ENCODE measurements around the gene FKBP14. TPM values are rescaled to one million over a fixed set of nuclear protein-coding genes. Genes with fewer than 3 reads are reported as not detected.

Gene FKBP14
- total and polyA plus RNA-seq, 2 experiments from 2014 or later: 11.8 to 12.9 TPM

GRCh38 chr7:29998489-29998888 is 28.0 kb downstream of the FKBP14 start:
- TF ChIP-seq POLR2AphosphoS5 (IDR thresholded peaks at IDR 0.05; ENCODE audit: low read depth): no peak
- no peak for TF ChIP-seq ZNF462 (CRISPR knock-in tag; IDR thresholded peaks at IDR 0.05)
- no peak for TF ChIP-seq ETS1 (IDR thresholded peaks at IDR 0.05)
- TF ChIP-seq ZNF114 (CRISPR knock-in tag; IDR thresholded peaks at IDR 0.05): no peak
- TF ChIP-seq CREB1 (CRISPR knock-in tag; IDR thresholded peaks at IDR 0.05; ENCODE audit: low read depth): no peak
- TF ChIP-seq JUNB (IDR thresholded peaks at IDR 0.05; ENCODE audit: unreplicated experiment): no peak
- no peak for TF ChIP-seq EZH2 (IDR thresholded peaks at IDR 0.05; ENCODE audit: low read depth, unreplicated experiment)
- no peak for TF ChIP-seq ZNF331 (CRISPR knock-in tag; IDR thresholded peaks at IDR 0.05; ENCODE audit: low read depth)
- no peak for TF ChIP-seq STAT1 (IDR thresholded peaks at IDR 0.05; ENCODE audit: unreplicated experiment)
- H3K4me1 ChIP-seq (ENCODE audit: insufficient read depth): peaks cover 10% of the 10 kb centered on the region
- H3K4me3 ChIP-seq: no peak overlapping the region
- no peak overlapping the region for H3K27ac ChIP-seq (ENCODE audit: low read depth)
- Mint-ChIP-seq H3K27ac (no peak overlapping the region), H3K4me1 (peaks cover 12% of the 10 kb centered on the region), H3K27me3 (ENCODE audit: insufficient read depth, low read depth, poor library complexity) (no peaks in the 10 kb centered on the region), H3K9me3 (peaks cover 29% of the 10 kb centered on the region), H3K36me3 (ENCODE audit: low read depth) (peaks cover 3% of the 10 kb centered on the region; the same call in 2 of the 3 replicates), H3K4me3 (no peak overlapping the region)
- no peaks in the 10 kb centered on the region for H3K79me2 ChIP-seq (replicated peaks; ENCODE audit: insufficient read depth)
- H3K36me3 ChIP-seq (ENCODE audit: insufficient read depth): no peaks in the 10 kb centered on the region
- ATAC-seq (no peak), DNase-seq (ENCODE audit: low spot score) (no peak)
- H3K9me2 ChIP-seq (ENCODE audit: insufficient read depth): no peaks in the 10 kb centered on the region
- no peaks in the 10 kb centered on the region for H3F3A ChIP-seq (replicated peaks; ENCODE audit: low read depth)
- no peak overlapping the region for H3K4me2 ChIP-seq
- H3K27me3 ChIP-seq (ENCODE audit: insufficient read depth): no peaks in the 10 kb centered on the region
- no peak overlapping the region for H2AFZ ChIP-seq
- H4K20me1 ChIP-seq (replicated peaks; ENCODE audit: insufficient read depth): no peaks in the 10 kb centered on the region
